Loucy (cell line): ENCODE results near the gene EMC1.

Experiments
- H2AFZ ChIP-seq: fragments of 200-600 bp; sonication (generic); 2 replicates; pipeline ENCODE4 v1.6.0; 2016; ENCODE audit warnings: antibody characterized with exemption, mild to moderate bottlenecking, low read length, moderate library complexity
- H3F3A ChIP-seq: fragments of 200-600 bp; 2 replicates; pipeline ENCODE4 v1.6.0; 2016; ENCODE audit warnings: antibody characterized with exemption, low read depth, mild to moderate bottlenecking
- H3K27me3 ChIP-seq: fragments of 200-600 bp; sonication (generic); 2 replicates; pipeline ENCODE4 v1.6.1; 2014; ENCODE audit warnings: low read length, mild to moderate bottlenecking; ENCODE audit not compliant: insufficient read depth, poor library complexity, severe bottlenecking
- H3K36me3 ChIP-seq: fragments of 200-600 bp; sonication (generic); 2 replicates; pipeline ENCODE4 v1.6.1; 2016; ENCODE audit warnings: low read length; ENCODE audit not compliant: insufficient read depth
- H3K4me1 ChIP-seq: fragments of 200-600 bp; sonication (generic); 2 replicates; pipeline ENCODE4 v1.5.1; 2014; ENCODE audit warnings: low read length, mild to moderate bottlenecking; ENCODE audit not compliant: insufficient read depth, poor library complexity, severe bottlenecking
- H3K4me2 ChIP-seq: fragments of 200-600 bp; sonication (generic); 2 replicates; pipeline ENCODE4 v1.6.0; 2014; ENCODE audit warnings: antibody characterized with exemption, low read length, low read depth, mild to moderate bottlenecking; ENCODE audit not compliant: poor library complexity, severe bottlenecking
- H3K4me3 ChIP-seq: fragments of 200-600 bp; sonication (generic); 2 replicates; pipeline ENCODE4 v1.5.1; 2014; ENCODE audit warnings: low read length, mild to moderate bottlenecking, mixed read lengths; ENCODE audit not compliant: poor library complexity, severe bottlenecking
- H3K79me2 ChIP-seq: fragments of 200-600 bp; sonication (generic); 2 replicates; pipeline ENCODE4 v1.6.1; 2014; ENCODE audit warnings: low read length; ENCODE audit not compliant: insufficient read depth
- H3K9ac ChIP-seq: fragments of 200-600 bp; sonication (generic); 2 replicates; pipeline ENCODE4 v1.6.0; 2014; ENCODE audit warnings: mild to moderate bottlenecking, low read depth, low read length, moderate library complexity; ENCODE audit not compliant: poor library complexity, severe bottlenecking
- H3K9me2 ChIP-seq: fragments of 200-600 bp; sonication (generic); replicated peaks from 2 replicates; pipeline ENCODE4 v1.6.1; 2016; ENCODE audit warnings: low read depth, low read length, mixed read lengths
- H3K9me3 ChIP-seq: fragments of 200-600 bp; sonication (generic); 2 replicates; pipeline ENCODE4 v1.6.1; 2014; ENCODE audit warnings: mild to moderate bottlenecking, antibody characterized with exemption, low read length, low read depth; ENCODE audit not compliant: insufficient read depth
- H4K20me1 ChIP-seq: fragments of 200-600 bp; sonication (generic); 2 replicates; pipeline ENCODE4 v1.6.0; 2014; ENCODE audit warnings: antibody characterized with exemption, low read length, mild to moderate bottlenecking; ENCODE audit not compliant: insufficient read depth, poor library complexity, severe bottlenecking
- EZH2phosphoT487 ChIP-seq: fragments of 200-600 bp; IDR thresholded peaks from 2 replicates; pipeline ENCODE4 v1.6.1; 2018; ENCODE audit warnings: antibody characterized with exemption, mild to moderate bottlenecking, moderate library complexity, borderline replicate concordance
- TF ChIP-seq, protein P1 (sequence below): fragments of 200-600 bp; sonication (generic); conservative IDR thresholded peaks from 2 replicates; pipeline ENCODE4 v1.5.1; 2014; ENCODE audit warnings: mild to moderate bottlenecking, antibody characterized with exemption, low read length

The EMC1 gene

DNA sequence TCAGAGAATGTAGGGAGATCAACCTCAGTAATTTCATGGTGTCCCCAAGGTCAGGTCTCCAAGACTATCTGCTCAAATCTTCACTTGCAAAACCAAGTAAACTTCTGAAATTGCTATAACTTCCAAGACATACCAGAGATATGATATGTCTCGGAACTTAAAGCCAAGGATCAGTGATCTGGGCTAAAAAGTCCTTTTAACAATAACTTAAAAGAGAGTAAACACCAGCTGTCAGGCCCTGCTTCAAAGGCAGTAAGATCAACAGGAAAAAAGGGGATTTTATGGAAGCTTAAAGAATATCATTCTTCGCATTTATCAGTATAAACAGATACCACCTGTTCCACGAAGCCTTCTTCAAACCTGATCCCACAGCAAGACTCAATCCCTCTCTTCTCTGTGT is 55.0 kb downstream of the EMC1 start:
- Histone ChIP-seq H3K36me3 (peaks cover 90% of the 10 kb centered on the region), H3K9me3 (no peaks in the 10 kb centered on the region), H3K4me1 (peaks cover under 1% of the 10 kb centered on the region), H3K9me2 (no peaks in the 10 kb centered on the region), H3K27me3 (no peaks in the 10 kb centered on the region), H3K79me2 (peaks cover 18% of the 10 kb centered on the region; the same call in 1 of the 2 replicates), H3F3A (no peaks in the 10 kb centered on the region; the same call in 1 of the 2 replicates), H2AFZ (no peak overlapping the region), H3K4me2 (no peak overlapping the region), H4K20me1 (peaks cover 18% of the 10 kb centered on the region), H3K4me3 (no peak overlapping the region), H3K9ac (no peak overlapping the region)
- TF ChIP-seq, protein P1, sequence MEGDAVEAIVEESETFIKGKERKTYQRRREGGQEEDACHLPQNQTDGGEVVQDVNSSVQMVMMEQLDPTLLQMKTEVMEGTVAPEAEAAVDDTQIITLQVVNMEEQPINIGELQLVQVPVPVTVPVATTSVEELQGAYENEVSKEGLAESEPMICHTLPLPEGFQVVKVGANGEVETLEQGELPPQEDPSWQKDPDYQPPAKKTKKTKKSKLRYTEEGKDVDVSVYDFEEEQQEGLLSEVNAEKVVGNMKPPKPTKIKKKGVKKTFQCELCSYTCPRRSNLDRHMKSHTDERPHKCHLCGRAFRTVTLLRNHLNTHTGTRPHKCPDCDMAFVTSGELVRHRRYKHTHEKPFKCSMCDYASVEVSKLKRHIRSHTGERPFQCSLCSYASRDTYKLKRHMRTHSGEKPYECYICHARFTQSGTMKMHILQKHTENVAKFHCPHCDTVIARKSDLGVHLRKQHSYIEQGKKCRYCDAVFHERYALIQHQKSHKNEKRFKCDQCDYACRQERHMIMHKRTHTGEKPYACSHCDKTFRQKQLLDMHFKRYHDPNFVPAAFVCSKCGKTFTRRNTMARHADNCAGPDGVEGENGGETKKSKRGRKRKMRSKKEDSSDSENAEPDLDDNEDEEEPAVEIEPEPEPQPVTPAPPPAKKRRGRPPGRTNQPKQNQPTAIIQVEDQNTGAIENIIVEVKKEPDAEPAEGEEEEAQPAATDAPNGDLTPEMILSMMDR = no peak
- no peak for TF ChIP-seq EZH2phosphoT487

DNA sequence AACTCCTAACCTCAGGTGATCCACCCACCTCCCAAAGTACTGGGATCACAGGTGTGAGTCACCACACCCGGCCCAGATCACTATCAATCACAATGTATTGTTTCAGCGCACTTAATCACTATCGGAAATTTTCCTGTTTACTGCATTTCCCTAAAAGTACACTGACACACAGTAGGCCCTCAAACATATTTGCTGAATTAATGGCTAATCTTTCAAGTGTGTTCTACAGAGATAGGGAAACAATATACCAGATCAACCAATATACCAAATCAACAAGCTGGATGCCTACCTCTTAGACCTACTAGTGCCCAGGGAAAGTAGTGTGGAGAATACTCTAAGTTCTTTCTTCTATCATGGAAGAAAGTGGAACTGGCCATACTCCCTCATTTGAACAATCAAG is 58.3 kb downstream of the EMC1 start:
- Histone ChIP-seq H3K9me2 (no peaks in the 10 kb centered on the region), H3K36me3 (peaks cover 86% of the 10 kb centered on the region), H4K20me1 (no peaks in the 10 kb centered on the region), H3K4me3 (no peak overlapping the region), H2AFZ (no peak overlapping the region), H3K4me2 (no peak overlapping the region), H3K79me2 (no peaks in the 10 kb centered on the region), H3K4me1 (no peaks in the 10 kb centered on the region), H3K9me3 (no peaks in the 10 kb centered on the region), H3K27me3 (no peaks in the 10 kb centered on the region), H3K9ac (no peak overlapping the region), H3F3A (no peaks in the 10 kb centered on the region)
- TF ChIP-seq, protein P1 = no peak
- no peak for TF ChIP-seq EZH2phosphoT487

GRCh38 chr1:19191811-19192210 is 59.5 kb downstream of the EMC1 start:
- Histone ChIP-seq H3K9me2 (no peaks in the 10 kb centered on the region), H2AFZ (no peak overlapping the region), H3K9ac (no peak overlapping the region), H3K4me3 (no peak overlapping the region), H3F3A (no peaks in the 10 kb centered on the region), H3K79me2 (no peaks in the 10 kb centered on the region), H3K4me1 (no peaks in the 10 kb centered on the region), H3K36me3 (peaks cover 82% of the 10 kb centered on the region), H4K20me1 (no peaks in the 10 kb centered on the region), H3K9me3 (no peaks in the 10 kb centered on the region), H3K27me3 (no peaks in the 10 kb centered on the region), H3K4me2 (no peak overlapping the region)
- TF ChIP-seq, protein P1 = no peak
- TF ChIP-seq EZH2phosphoT487 = no peak
